GM12878 (cell line): ENCODE data around the gene NCAN. TPM values are rescaled to one million over a fixed set of nuclear protein-coding genes. Genes with fewer than 3 reads are reported as not detected.

ENCODE experiments used
- ASH2L ChIP-seq: fragments of 300-600, 200-600 bp; sonication (generic); IDR thresholded peaks from 2 replicates; pipeline ENCODE4 v1.6.1; 2017; ENCODE audit warnings: low read depth, mild to moderate bottlenecking, borderline replicate concordance
- ATF7 ChIP-seq: fragments of 450-650 bp; IDR thresholded peaks from 2 replicates; pipeline ENCODE4 v1.6.1; 2016; ENCODE audit warnings: low read depth, mild to moderate bottlenecking
- CBX5 ChIP-seq: sonication (generic); IDR thresholded peaks from 2 replicates; pipeline ENCODE4 v1.6.1; 2016; ENCODE audit warnings: low read depth, moderate library complexity, mild to moderate bottlenecking, inconsistent platforms
- CREM ChIP-seq: IDR thresholded peaks from 2 replicates; pipeline ENCODE4 v1.6.1; 2014; ENCODE audit warnings: antibody characterized with exemption, low read depth
- EED ChIP-seq: sonication (generic); IDR thresholded peaks from 2 replicates; pipeline ENCODE4 v1.6.1; 2016; ENCODE audit warnings: antibody characterized with exemption, low read depth
- GATAD2B ChIP-seq: fragments of 450-650 bp; conservative IDR thresholded peaks from 2 replicates; pipeline ENCODE4 v1.6.1; 2017; ENCODE audit warnings: low read depth, mild to moderate bottlenecking, moderate library complexity
- IRF3 ChIP-seq: fragments of 450-650 bp; IDR thresholded peaks from 2 replicates; pipeline ENCODE4 v1.6.1; 2014; ENCODE audit warnings: mild to moderate bottlenecking
- MTA3 ChIP-seq: IDR thresholded peaks from 2 replicates; pipeline ENCODE4 v1.6.1; 2012; ENCODE audit warnings: low read length, inconsistent platforms, borderline replicate concordance
- MYB ChIP-seq: fragments of 150-350 bp; IDR thresholded peaks from 2 replicates; pipeline ENCODE4 v1.6.1; 2014; ENCODE audit warnings: mild to moderate bottlenecking, low read depth, low read length, borderline replicate concordance
- NFYB ChIP-seq: IDR thresholded peaks from 2 replicates; pipeline ENCODE4 v1.6.1; 2011; ENCODE audit warnings: low read depth, mild to moderate bottlenecking, low read length, improper control_type of control experiment, moderate library complexity; ENCODE audit not compliant: insufficient read depth
- NKRF ChIP-seq: fragments of 450-650 bp; conservative IDR thresholded peaks from 2 replicates; pipeline ENCODE4 v1.6.1; 2017; ENCODE audit warnings: mild to moderate bottlenecking, moderate library complexity
- POLR2A ChIP-seq: IDR thresholded peaks from 2 replicates; pipeline ENCODE4 v1.6.1; 2011; ENCODE audit warnings: low read depth, mild to moderate bottlenecking, low read length
- RUNX3 ChIP-seq: IDR thresholded peaks from 2 replicates; pipeline ENCODE4 v1.6.1; 2012; ENCODE audit warnings: low read length, inconsistent platforms
- SUPT20H ChIP-seq: IDR thresholded peaks from 2 replicates; pipeline ENCODE4 v1.6.1; 2011; ENCODE audit warnings: low read depth, mild to moderate bottlenecking, low read length, moderate library complexity, borderline replicate concordance; ENCODE audit not compliant: control insufficient read depth
- YBX1 ChIP-seq: fragments of 450-650 bp; IDR thresholded peaks from 2 replicates; pipeline ENCODE4 v1.6.1; 2016; ENCODE audit warnings: antibody characterized with exemption
- ZBTB11 ChIP-seq: fragments of 450-650 bp; formaldehyde crosslinking; IDR thresholded peaks from 2 replicates; pipeline ENCODE4 v1.5.0; 2022; ENCODE audit warnings: mild to moderate bottlenecking, missing genetic modification characterization
- ZNF24 ChIP-seq: fragments of 450-650 bp; IDR thresholded peaks from 2 replicates; pipeline ENCODE4 v1.6.1; 2017; ENCODE audit warnings: antibody characterized with exemption, mild to moderate bottlenecking
- ZNF384 ChIP-seq: IDR thresholded peaks from 2 replicates; pipeline ENCODE4 v1.6.1; 2012; ENCODE audit warnings: low read depth, mild to moderate bottlenecking, low read length, improper control_type of control experiment, borderline replicate concordance
- polyA plus RNA-seq, 11 experiments: library from polyadenylated mRNA; depleted of rRNA in 4 of 11; unstranded in 6 of 11; stranded (reverse) in 5 of 11; fragments of >200 nt; fragmentation: Nextera tagmentation in 4 of 11; fragmentation: Illumina TruSeq in 1 of 11; extraction: Ambion mirVana in 4 of 11; extraction: Trizol in 1 of 11; gene quantifications; 1 replicate in 1 of 11; 2 replicates in 10 of 11; pipeline versions ENCODE4 v1.2.1 to v1.2.3, GENCODE V29; 2011 to 2016; ENCODE audit warnings: inconsistent platforms in 2 of 11, missing spikeins in 2 of 11, low read depth in 1 of 11
- total RNA-seq, 4 experiments: library from RNA; depleted of rRNA in 3 of 4; stranded (reverse); fragments of >200 nt in 3 of 4; fragmentation: Illumina TruSeq in 1 of 4; extraction: Trizol in 1 of 4; gene quantifications; 2 replicates each; pipeline versions ENCODE4 v1.2.1 to v1.2.3, GENCODE V29; 2013 to 2021
- TF ChIP-seq, protein P1 (sequence below): fragments of 450-650 bp; IDR thresholded peaks from 2 replicates; pipeline ENCODE4 v1.6.1; 2017; ENCODE audit warnings: mild to moderate bottlenecking, low read depth, inconsistent platforms; ENCODE audit not compliant: poor library complexity, severe bottlenecking

NCAN gene
- total and polyA plus RNA-seq, 10 of the 15 experiments (the other 5 are each of a cell fraction or from before 2014, with no cell fraction given) = 0.02 to 0.34 (median 0.12) TPM; not detected in 1

DNA sequence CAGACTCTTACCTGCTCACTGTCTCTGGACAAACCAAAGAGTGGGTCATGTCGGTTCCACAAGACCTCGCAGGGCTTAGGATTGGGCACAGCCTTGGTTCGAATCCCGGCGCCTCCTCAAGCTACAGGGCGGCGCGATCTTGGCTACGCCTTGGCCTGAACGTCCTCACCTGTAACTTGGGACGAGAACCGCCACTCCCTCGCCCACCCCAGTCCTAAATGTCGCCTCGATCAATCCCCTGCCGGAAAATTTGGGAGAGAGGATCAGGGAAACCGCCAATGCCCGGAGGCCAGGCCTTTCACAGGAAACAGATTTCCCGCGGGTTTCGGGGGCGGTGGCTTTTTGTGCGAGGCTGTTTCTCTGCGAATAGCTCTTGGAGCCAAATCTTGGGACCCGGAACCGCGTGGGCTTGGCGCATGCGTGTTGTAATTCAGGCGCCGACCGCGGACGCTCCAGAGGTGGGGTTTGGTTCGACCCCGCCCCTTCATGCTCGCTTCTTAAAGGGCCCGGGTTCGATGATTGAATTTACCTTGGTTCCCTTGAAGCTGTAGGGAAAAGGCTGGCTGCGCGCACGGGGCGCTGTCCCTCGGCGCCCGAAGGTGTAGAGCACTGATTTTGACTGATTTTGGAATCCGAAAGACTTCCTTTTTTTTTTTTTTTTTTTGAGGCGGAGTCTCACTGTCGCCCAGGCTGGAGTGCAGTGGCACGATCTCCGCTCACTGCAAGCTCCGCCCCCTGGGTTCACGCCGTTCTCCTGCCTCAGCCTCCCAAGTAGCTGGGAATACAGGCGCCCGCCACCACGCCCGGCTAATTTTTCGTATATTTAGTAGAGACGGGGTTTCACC lies 8.5 kb upstream of the NCAN start, which contains the start of gene NR2C2AP (continued):
- no peak for TF ChIP-seq MYB
- TF ChIP-seq MTA3 = 0 out of 2 replicates have a peak, but pooled peaks have one; percentile 34
- TF ChIP-seq RUNX3 = peak; percentile 59
- 0 out of 2 replicates have a peak, but pooled peaks have one; percentile 33 for TF ChIP-seq ZNF384
- peak; percentile 38; the same call in 1 of the 2 replicates for TF ChIP-seq GATAD2B
- TF ChIP-seq NKRF = peak; percentile 74; the same call in 1 of the 2 replicates
- TF ChIP-seq IRF3 = no peak
- TF ChIP-seq CREM = no peak
- no peak for TF ChIP-seq ZNF24
- 0 out of 2 replicates have a peak, but pooled peaks have one; percentile 36 for TF ChIP-seq CBX5
- peak; percentile 57 for TF ChIP-seq EED
- TF ChIP-seq, protein P1, sequence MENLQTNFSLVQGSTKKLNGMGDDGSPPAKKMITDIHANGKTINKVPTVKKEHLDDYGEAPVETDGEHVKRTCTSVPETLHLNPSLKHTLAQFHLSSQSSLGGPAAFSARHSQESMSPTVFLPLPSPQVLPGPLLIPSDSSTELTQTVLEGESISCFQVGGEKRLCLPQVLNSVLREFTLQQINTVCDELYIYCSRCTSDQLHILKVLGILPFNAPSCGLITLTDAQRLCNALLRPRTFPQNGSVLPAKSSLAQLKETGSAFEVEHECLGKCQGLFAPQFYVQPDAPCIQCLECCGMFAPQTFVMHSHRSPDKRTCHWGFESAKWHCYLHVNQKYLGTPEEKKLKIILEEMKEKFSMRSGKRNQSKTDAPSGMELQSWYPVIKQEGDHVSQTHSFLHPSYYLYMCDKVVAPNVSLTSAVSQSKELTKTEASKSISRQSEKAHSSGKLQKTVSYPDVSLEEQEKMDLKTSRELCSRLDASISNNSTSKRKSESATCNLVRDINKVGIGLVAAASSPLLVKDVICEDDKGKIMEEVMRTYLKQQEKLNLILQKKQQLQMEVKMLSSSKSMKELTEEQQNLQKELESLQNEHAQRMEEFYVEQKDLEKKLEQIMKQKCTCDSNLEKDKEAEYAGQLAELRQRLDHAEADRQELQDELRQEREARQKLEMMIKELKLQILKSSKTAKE = no peak
- TF ChIP-seq SUPT20H = no peak
- TF ChIP-seq ZBTB11 (CRISPR knock-in tag) = no peak
- TF ChIP-seq POLR2A = peak; percentile 56; the same call in 1 of the 2 replicates
- TF ChIP-seq ATF7 = no peak
- TF ChIP-seq NFYB = no peak
- TF ChIP-seq ASH2L = no peak
- TF ChIP-seq YBX1 = no peak
